ENCODE results near the gene PNMA8A.

PNMA8A gene, protein sequence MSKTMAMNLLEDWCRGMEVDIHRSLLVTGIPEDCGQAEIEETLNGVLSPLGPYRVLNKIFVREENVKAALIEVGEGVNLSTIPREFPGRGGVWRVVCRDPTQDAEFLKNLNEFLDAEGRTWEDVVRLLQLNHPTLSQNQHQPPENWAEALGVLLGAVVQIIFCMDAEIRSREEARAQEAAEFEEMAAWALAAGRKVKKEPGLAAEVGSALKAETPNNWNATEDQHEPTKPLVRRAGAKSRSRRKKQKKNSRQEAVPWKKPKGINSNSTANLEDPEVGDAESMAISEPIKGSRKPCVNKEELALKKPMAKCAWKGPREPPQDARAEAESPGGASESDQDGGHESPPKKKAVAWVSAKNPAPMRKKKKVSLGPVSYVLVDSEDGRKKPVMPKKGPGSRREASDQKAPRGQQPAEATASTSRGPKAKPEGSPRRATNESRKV

DNA sequence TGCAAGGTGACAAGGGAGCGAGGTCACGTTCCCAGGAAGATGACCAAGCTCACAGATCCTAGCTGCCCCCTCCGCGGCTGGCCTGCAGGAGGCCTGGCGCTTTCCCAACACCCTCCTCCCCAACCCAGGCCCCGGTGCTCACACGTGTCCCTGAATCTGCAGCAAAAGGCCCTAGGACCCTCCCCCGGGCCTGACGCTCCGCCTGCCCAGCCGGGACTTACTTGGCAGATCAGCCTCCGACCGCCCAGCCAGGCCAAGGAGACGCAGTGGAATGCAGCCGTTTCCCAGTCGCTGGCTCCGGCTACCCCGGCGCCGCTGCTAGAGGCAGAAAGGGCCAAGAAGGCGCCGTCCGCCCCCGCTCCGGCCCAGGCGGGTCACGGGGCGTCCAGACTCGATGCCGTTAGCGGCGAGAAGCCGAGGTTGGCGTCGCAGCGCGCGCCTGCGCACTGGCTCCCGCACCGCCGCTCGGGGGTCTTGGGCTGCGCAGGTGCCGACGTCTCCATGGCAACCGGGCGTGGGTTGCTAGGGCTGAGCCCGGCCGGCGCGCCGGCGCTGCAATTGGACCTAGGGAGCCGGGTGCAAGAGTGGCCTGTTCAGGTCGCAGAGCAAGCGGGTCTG lies at the start of gene PNMA8A:
Gene PNMA8A (minus strand): TSS at position 448 of the 618 bp plus-strand sequence. CDS start 528 bp downstream, outside the sequence.
- TF ChIP-seq, protein P1, sequence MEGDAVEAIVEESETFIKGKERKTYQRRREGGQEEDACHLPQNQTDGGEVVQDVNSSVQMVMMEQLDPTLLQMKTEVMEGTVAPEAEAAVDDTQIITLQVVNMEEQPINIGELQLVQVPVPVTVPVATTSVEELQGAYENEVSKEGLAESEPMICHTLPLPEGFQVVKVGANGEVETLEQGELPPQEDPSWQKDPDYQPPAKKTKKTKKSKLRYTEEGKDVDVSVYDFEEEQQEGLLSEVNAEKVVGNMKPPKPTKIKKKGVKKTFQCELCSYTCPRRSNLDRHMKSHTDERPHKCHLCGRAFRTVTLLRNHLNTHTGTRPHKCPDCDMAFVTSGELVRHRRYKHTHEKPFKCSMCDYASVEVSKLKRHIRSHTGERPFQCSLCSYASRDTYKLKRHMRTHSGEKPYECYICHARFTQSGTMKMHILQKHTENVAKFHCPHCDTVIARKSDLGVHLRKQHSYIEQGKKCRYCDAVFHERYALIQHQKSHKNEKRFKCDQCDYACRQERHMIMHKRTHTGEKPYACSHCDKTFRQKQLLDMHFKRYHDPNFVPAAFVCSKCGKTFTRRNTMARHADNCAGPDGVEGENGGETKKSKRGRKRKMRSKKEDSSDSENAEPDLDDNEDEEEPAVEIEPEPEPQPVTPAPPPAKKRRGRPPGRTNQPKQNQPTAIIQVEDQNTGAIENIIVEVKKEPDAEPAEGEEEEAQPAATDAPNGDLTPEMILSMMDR (IDR thresholded peaks at IDR 0.05; ENCODE audit: insufficient read depth, missing control alignments): no peak
- DNase-seq (ENCODE audit: insufficient read length, low spot score): peak; percentile 99
- no peak for FAIRE-seq

DNA sequence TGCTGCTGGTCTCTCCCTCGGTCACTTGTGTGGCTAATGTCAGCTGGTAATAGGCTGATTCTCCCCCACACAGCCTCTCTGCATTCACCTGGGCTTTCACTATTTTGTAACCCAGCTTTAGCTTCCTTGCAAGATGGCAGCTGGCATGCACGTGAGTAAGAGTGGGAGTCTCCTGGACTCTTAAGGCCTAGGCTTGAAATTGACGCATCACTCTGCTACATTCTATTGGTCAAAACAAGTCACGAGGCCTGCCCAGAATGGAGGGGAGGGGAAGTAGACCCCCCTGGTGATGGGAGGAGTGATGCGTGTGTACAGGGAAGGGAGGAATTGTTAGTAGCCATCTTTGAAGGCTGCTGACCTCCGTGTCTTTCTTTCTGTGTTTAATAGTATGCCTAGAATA lies 49.3 kb upstream of the PNMA8A start:
- TF ChIP-seq, protein P1 (IDR thresholded peaks at IDR 0.05; ENCODE audit: insufficient read depth, missing control alignments): no peak
- FAIRE-seq (no peak), DNase-seq (ENCODE audit: insufficient read length, low spot score) (no peak)

DNA sequence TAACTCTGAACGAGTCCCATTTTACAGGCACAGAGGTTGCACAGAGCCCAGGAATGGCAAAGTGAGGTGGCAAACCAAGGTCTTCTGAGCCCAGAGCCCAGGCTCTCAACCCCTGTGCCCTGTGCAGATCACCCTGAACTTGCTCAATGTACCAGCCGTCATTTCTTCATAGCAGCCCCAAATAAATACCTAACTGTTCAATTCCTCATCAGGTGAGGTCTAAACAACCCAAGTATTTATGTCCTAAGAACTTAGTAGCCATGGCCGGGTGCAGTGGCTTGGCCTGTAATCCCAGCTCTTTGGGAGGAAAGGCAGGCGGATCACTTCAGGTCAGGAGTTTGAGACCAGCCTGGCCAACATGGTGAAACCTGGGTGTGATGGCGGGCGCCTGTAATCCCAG lies 46.1 kb upstream of the PNMA8A start:
- DNase-seq (ENCODE audit: insufficient read length, low spot score) (no peak), FAIRE-seq (no peak)
- TF ChIP-seq, protein P1 (IDR thresholded peaks at IDR 0.05; ENCODE audit: insufficient read depth, missing control alignments): no peak

DNA sequence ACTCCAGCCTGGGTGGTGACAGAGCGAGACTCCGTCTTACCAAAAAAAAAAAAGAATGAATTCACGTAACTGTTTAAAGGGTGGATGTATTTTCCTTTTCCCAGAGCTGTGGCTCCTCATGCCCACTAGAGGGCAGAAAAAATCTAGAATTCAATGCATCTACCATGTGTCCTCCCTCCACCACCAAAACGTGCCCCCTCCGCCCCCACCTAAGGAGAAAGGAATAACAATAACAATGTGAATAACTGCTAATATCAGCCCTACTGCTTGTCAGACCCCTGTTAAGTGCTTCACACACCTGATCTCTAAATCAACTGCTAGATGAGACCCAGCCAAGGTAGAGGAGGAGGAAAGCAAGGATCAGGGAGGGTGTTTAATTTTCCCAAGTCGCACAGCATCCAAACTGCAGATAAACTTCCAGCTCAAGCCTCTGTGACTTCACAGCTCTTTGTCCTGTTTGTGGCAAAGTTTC lies 44.6 kb upstream of the PNMA8A start:
- FAIRE-seq: no peak
- TF ChIP-seq, protein P1 (IDR thresholded peaks at IDR 0.05; ENCODE audit: insufficient read depth, missing control alignments): peak; percentile 54
- DNase-seq (ENCODE audit: insufficient read length, low spot score): no peak

DNA sequence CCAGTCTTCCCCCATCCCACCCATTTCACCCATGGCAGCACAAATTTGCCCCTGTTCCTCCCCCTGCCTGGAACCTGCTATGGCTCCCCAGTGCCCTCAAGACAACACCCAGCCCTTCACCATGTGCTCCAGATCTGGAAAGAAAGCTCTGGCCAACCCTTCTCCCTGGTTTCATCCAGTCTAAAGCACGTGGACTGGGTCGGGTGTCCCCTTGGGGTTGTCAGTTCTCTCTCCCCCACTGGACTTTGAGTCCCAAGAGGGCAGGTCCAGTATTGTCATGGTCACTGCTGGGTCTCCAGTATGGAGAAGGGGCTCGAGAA lies 43.9 kb upstream of the PNMA8A start:
- no peak for FAIRE-seq

DNA sequence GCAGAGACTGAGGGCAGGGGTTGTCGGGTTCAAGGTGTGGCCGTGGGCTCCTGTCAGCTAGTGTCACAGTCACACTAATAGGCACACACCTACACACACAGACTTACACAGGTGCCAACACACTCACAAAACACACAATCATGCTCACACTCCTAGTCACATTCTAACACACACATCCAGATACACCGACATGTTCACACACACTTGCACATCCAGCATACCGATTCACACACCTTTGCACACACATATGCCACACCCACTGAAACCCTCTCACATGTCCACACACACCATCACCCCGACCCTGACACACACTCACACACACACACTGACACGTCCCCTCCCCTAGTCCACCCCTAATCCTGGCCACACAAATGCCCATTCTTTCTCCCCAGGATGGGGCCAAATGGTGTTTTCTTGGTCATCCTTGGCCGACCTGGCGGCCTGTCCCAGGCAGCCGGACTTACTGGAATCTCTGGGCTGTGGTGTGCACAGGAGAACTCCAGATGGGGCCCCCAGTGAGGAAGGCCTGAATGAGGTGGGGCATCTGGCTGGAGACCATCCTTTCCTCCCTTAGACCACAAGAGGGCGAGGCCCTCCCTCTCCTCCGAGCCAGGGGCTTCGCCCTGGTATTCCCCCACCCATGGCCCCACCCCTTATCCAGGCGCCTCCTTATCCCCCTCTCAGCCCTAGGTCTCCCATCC lies 43.4 kb upstream of the PNMA8A start:
- FAIRE-seq: no peak
- TF ChIP-seq, protein P1 (IDR thresholded peaks at IDR 0.05; ENCODE audit: insufficient read depth, missing control alignments): no peak
- DNase-seq (ENCODE audit: insufficient read length, low spot score): no peak

More for the DNA sequence above, 43.9 kb upstream of the PNMA8A start:
- TF ChIP-seq, protein P1 (IDR thresholded peaks at IDR 0.05; ENCODE audit: insufficient read depth, missing control alignments): no peak
- no peak for DNase-seq (ENCODE audit: insufficient read length, low spot score)

Measured in D721Med (cell line).